GM04504 (cell line): ENCODE results near the gene SRPRB.

Source experiments
- DNase-seq: peaks from one replicate; pipeline ENCODE4 v3.0.0-alpha.2; 2012; ENCODE audit warnings: low read depth

SRPRB gene

GRCh38 chr3:133805702-133806475 lies at the start of gene SRPRB:
TSS of gene SRPRB (plus strand) at chr3:133805815. CDS start at chr3:133805849, 34 bp downstream.
- DNase-seq = peak; percentile 83

GRCh38 chr3:133756716-133757694 lies 48.6 kb upstream of the SRPRB start:
- no peak for DNase-seq

- no peak for DNase-seq
Measured at GRCh38 chr3:133757701-133758567, 47.7 kb upstream of the SRPRB start.

GRCh38 chr3:133758568-133758928 lies 47.1 kb upstream of the SRPRB start:
- no peak for DNase-seq

GRCh38 chr3:133758964-133759739 lies 46.5 kb upstream of the SRPRB start:
- no peak for DNase-seq

- no peak for DNase-seq
Measured at GRCh38 chr3:133759740-133760305, 45.8 kb upstream of the SRPRB start.

GRCh38 chr3:133760916-133761315 lies 44.7 kb upstream of the SRPRB start:
- no peak for DNase-seq

GRCh38 chr3:133761605-133762484 lies 43.8 kb upstream of the SRPRB start:
- DNase-seq = no peak

GRCh38 chr3:133762539-133762938 lies 43.1 kb upstream of the SRPRB start:
- no peak for DNase-seq

GRCh38 chr3:133763797-133764683 lies 41.6 kb upstream of the SRPRB start:
- DNase-seq = no peak

GRCh38 chr3:133765256-133765655 lies 40.4 kb upstream of the SRPRB start:
- DNase-seq = no peak

GRCh38 chr3:133767607-133768006 lies 38.0 kb upstream of the SRPRB start:
- DNase-seq = no peak

GRCh38 chr3:133769536-133769935 lies 36.1 kb upstream of the SRPRB start:
- DNase-seq = no peak

- DNase-seq = no peak
Measured at GRCh38 chr3:133773732-133774131, 31.9 kb upstream of the SRPRB start.

GRCh38 chr3:133775309-133775708 lies 30.3 kb upstream of the SRPRB start:
- DNase-seq = no peak

- no peak for DNase-seq
Measured at GRCh38 chr3:133775835-133776234, 29.8 kb upstream of the SRPRB start.

- no peak for DNase-seq
Measured at GRCh38 chr3:133776794-133777438, 28.7 kb upstream of the SRPRB start.
